HEK293 (cell line): ENCODE measurements around the gene ANO2.

Source experiments
- CTCF ChIA-PET: fragments of 350-600 bp; formaldehyde crosslinking; extraction: SDS; loops from one replicate; lab custom pipeline; 2021; ENCODE audit warnings: antibody characterized with exemption; lab: Yijun Ruan, JAX
- POLR2A ChIA-PET: fragments of 300-600 bp; formaldehyde crosslinking; extraction: SDS; loops from one replicate; lab custom pipeline; 2020; ENCODE audit warnings: antibody characterized with exemption, inconsistent platforms; lab: Yijun Ruan, JAX
- H3K27ac ChIP-seq: fragments of 200-500 bp; sonication (Bioruptor generic); 2 replicates; pipeline ENCODE4 v1.5.1; 2014; ENCODE audit warnings: low read depth, low read length, control low read depth, inconsistent platforms; ENCODE audit errors: extremely low read depth
- H3K36me3 ChIP-seq, 2 experiments: fragments of 200-500 bp in 1 of 2; sonication (Bioruptor generic) in 1 of 2; 1 replicate in 1 of 2; 2 replicates in 1 of 2; pipeline ENCODE4 v1.5.1; 2014 to 2017; ENCODE audit warnings: inconsistent platforms in 2 of 2, low read length in 2 of 2; ENCODE audit not compliant: control insufficient read depth in 2 of 2, insufficient read depth in 1 of 2
- H3K4me1 ChIP-seq: fragments of 200-500 bp; sonication (Bioruptor generic); 2 replicates; pipeline ENCODE4 v1.5.1; 2014; ENCODE audit warnings: mild to moderate bottlenecking, low read length, inconsistent platforms; ENCODE audit not compliant: control insufficient read depth, insufficient read depth
- H3K4me3 ChIP-seq: 2 replicates; pipeline ENCODE4 v1.5.1; 2011; ENCODE audit warnings: low read depth, mild to moderate bottlenecking, control low read depth, low read length, moderate library complexity
- H3K9me3 ChIP-seq: fragments of 200-500 bp; sonication (Bioruptor generic); 2 replicates; pipeline ENCODE4 v1.5.1; 2014; ENCODE audit warnings: low read depth, low read length, inconsistent platforms; ENCODE audit not compliant: control insufficient read depth, insufficient read depth
- EGR2 ChIP-seq: fragments of 450-650 bp; formaldehyde crosslinking; IDR thresholded peaks from 2 replicates; pipeline ENCODE4 v1.5.1; 2016; ENCODE audit warnings: low read depth, missing biosample characterization, missing genetic modification characterization
- GFI1B ChIP-seq: fragments of 450-650 bp; formaldehyde crosslinking; IDR thresholded peaks from 2 replicates; pipeline ENCODE4 v1.5.1; 2016; ENCODE audit warnings: missing biosample characterization, missing genetic modification characterization
- KLF16 ChIP-seq: fragments of 450-650 bp; formaldehyde crosslinking; IDR thresholded peaks from 2 replicates; pipeline ENCODE4 v1.5.1; 2017; ENCODE audit warnings: missing biosample characterization, missing genetic modification characterization
- MEIS1 ChIP-seq: sonication (generic); formaldehyde crosslinking; IDR thresholded peaks from 2 replicates; pipeline ENCODE4 v1.8.1; 2022; ENCODE audit warnings: missing genetic modification reagents, mild to moderate bottlenecking, borderline replicate concordance
- MZF1 ChIP-seq: fragments of 450-650 bp; formaldehyde crosslinking; IDR thresholded peaks from 2 replicates; pipeline ENCODE4 v1.5.1; 2017; ENCODE audit warnings: missing biosample characterization, missing genetic modification characterization, borderline replicate concordance
- SCRT1 ChIP-seq: fragments of 450-650 bp; formaldehyde crosslinking; IDR thresholded peaks from 2 replicates; pipeline ENCODE4 v1.5.1; 2016; ENCODE audit warnings: missing biosample characterization, missing genetic modification characterization, borderline replicate concordance
- SCRT2 ChIP-seq: fragments of 450-650 bp; formaldehyde crosslinking; IDR thresholded peaks from 2 replicates; pipeline ENCODE4 v1.5.1; 2016; ENCODE audit warnings: missing biosample characterization, missing genetic modification characterization
- SP7 ChIP-seq: fragments of 450-650 bp; formaldehyde crosslinking; IDR thresholded peaks from 2 replicates; pipeline ENCODE4 v1.5.1; 2016; ENCODE audit warnings: missing biosample characterization, missing genetic modification characterization
- TCF7L2 ChIP-seq: IDR thresholded peaks from 2 replicates; pipeline ENCODE4 v1.6.1; 2011; ENCODE audit warnings: low read depth, mild to moderate bottlenecking, inconsistent platforms, low read length, moderate library complexity, borderline replicate concordance
- ZBTB7A ChIP-seq: fragments of 450-650 bp; formaldehyde crosslinking; IDR thresholded peaks from 2 replicates; pipeline ENCODE4 v1.5.1; 2016; ENCODE audit warnings: low read depth, missing biosample characterization, missing genetic modification characterization
- ZFHX2 ChIP-seq: fragments of 450-650 bp; formaldehyde crosslinking; conservative IDR thresholded peaks from 2 replicates; pipeline ENCODE4 v1.5.1; 2016; ENCODE audit warnings: missing biosample characterization, missing genetic modification characterization
- ZNF48 ChIP-seq: fragments of 450-650 bp; formaldehyde crosslinking; IDR thresholded peaks from 2 replicates; pipeline ENCODE4 v1.5.1; 2016; ENCODE audit warnings: missing biosample characterization, missing genetic modification characterization
- ZNF555 ChIP-seq: fragments of 450-650 bp; formaldehyde crosslinking; conservative IDR thresholded peaks from 2 replicates; pipeline ENCODE4 v1.5.1; 2017; ENCODE audit warnings: missing biosample characterization, mild to moderate bottlenecking, missing genetic modification characterization, inconsistent platforms
- ZNF580 ChIP-seq: fragments of 450-650 bp; formaldehyde crosslinking; IDR thresholded peaks from 2 replicates; pipeline ENCODE4 v1.5.1; 2016; ENCODE audit warnings: missing biosample characterization, missing genetic modification characterization
- ZNF621 ChIP-seq: fragments of 450-650 bp; formaldehyde crosslinking; IDR thresholded peaks from 2 replicates; pipeline ENCODE4 v1.5.1; 2017; ENCODE audit warnings: missing biosample characterization, missing genetic modification characterization
- ZNF768 ChIP-seq: fragments of 450-650 bp; formaldehyde crosslinking; IDR thresholded peaks from 2 replicates; pipeline ENCODE4 v1.5.1; 2018; ENCODE audit warnings: missing biosample characterization, mild to moderate bottlenecking, missing genetic modification characterization
- ZNF785 ChIP-seq: fragments of 450-650 bp; formaldehyde crosslinking; IDR thresholded peaks from 2 replicates; pipeline ENCODE4 v1.5.1; 2016; ENCODE audit warnings: missing biosample characterization, missing genetic modification characterization
- ZSCAN18 ChIP-seq: fragments of 450-650 bp; formaldehyde crosslinking; IDR thresholded peaks from 2 replicates; pipeline ENCODE4 v1.5.1; 2016; ENCODE audit warnings: missing biosample characterization, missing genetic modification characterization
- TF ChIP-seq, protein P1 (sequence below): fragments of 450-650 bp; formaldehyde crosslinking; IDR thresholded peaks from 2 replicates; pipeline ENCODE4 v1.5.1; 2016; ENCODE audit warnings: missing biosample characterization, missing genetic modification characterization
- TF ChIP-seq, protein P2 (sequence below): fragments of 450-650 bp; formaldehyde crosslinking; IDR thresholded peaks from 2 replicates; pipeline ENCODE4 v1.5.1; 2017; ENCODE audit warnings: missing biosample characterization, missing genetic modification characterization

Gene ANO2

GRCh38 chr12:5921966-5922899 is 22.8 kb downstream of the ANO2 start:
- Histone ChIP-seq H3K4me3 (no peak overlapping the region), H3K36me3 (no peaks in the 10 kb centered on the region), H3K9me3 (no peaks in the 10 kb centered on the region), H3K4me1 (no peaks in the 10 kb centered on the region), H3K27ac (no peak overlapping the region)
- ChIA-PET POLR2A (no interaction called here), CTCF (interaction anchor here (0.7 kb wide), 1 partner anchor 357 kb away, joined by 3 read pairs; no protein-coding TSS in a partner anchor)
- TF ChIP-seq EGR2: peak; percentile 26; the same call in 1 of the 2 replicates
- TF ChIP-seq, protein P1, sequence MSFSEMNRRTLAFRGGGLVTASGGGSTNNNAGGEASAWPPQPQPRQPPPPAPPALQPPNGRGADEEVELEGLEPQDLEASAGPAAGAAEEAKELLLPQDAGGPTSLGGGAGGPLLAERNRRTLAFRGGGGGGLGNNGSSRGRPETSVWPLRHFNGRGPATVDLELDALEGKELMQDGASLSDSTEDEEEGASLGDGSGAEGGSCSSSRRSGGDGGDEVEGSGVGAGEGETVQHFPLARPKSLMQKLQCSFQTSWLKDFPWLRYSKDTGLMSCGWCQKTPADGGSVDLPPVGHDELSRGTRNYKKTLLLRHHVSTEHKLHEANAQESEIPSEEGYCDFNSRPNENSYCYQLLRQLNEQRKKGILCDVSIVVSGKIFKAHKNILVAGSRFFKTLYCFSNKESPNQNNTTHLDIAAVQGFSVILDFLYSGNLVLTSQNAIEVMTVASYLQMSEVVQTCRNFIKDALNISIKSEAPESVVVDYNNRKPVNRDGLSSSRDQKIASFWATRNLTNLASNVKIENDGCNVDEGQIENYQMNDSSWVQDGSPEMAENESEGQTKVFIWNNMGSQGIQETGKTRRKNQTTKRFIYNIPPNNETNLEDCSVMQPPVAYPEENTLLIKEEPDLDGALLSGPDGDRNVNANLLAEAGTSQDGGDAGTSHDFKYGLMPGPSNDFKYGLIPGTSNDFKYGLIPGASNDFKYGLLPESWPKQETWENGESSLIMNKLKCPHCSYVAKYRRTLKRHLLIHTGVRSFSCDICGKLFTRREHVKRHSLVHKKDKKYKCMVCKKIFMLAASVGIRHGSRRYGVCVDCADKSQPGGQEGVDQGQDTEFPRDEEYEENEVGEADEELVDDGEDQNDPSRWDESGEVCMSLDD (tag by site-specific recombination): no peak

DNA sequence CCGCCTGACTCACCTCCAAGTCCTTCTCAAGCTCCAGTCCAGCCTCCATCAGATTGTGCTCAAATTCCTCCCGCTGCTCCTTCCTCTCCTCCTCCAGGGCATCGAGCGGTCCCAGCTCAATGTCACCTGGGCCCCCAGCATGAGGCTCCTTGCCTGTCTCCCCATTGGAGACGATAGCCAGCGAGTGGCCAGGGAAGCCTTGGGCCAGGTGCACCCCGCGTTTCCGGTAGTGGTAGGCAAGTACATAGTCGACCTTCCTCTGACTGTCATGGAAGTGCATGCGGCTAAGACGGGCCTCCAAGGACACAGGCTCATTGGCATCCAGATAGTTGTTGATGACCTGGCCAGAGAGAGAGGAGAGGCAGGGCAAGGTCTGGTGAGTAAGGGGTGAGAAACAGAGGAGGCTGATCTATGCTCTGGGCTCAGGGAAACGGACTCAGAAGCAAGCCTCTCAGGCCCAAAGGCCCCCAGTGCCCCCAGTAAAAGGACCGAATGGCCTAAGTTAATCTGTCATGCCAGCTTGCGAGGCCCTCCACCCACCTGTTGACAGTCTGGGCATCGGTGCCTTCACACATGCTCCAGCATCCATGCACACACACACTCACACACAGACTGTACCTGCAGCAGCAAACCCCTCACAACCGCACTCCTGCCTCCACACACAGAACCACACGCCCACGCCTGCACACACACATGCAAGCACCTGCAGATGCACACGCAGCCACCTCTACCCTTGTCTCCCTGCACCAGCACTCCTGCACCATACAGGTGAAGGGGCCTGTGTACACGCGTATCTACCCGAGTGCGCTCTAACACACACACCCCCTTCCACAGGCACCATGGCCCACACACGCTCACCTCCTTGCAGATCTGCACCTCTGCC is 23.8 kb downstream of the ANO2 start:
- Histone ChIP-seq H3K9me3 (no peaks in the 10 kb centered on the region), H3K27ac (no peak overlapping the region), H3K36me3 (no peaks in the 10 kb centered on the region), H3K4me1 (no peaks in the 10 kb centered on the region), H3K4me3 (no peak overlapping the region)
- TF ChIP-seq ZBTB7A (tag by site-specific recombination): no peak
- TF ChIP-seq ZFHX2 (tag by site-specific recombination): peak; percentile 39
- no peak for TF ChIP-seq MZF1 (tag by site-specific recombination)
- 0 out of 2 replicates have a peak, but pooled peaks have one; percentile 8 for TF ChIP-seq EGR2
- TF ChIP-seq MEIS1 (CRISPR knock-in tag): no peak
- TF ChIP-seq SCRT2 (tag by site-specific recombination): peak; percentile 72
- TF ChIP-seq SCRT1 (tag by site-specific recombination): 0 out of 2 replicates have a peak, but pooled peaks have one; percentile 42
- no peak for TF ChIP-seq ZNF48 (tag by site-specific recombination)
- TF ChIP-seq ZSCAN18 (tag by site-specific recombination): no peak
- POLR2A ChIA-PET: no interaction called here
- CTCF ChIA-PET: no interaction called here

DNA sequence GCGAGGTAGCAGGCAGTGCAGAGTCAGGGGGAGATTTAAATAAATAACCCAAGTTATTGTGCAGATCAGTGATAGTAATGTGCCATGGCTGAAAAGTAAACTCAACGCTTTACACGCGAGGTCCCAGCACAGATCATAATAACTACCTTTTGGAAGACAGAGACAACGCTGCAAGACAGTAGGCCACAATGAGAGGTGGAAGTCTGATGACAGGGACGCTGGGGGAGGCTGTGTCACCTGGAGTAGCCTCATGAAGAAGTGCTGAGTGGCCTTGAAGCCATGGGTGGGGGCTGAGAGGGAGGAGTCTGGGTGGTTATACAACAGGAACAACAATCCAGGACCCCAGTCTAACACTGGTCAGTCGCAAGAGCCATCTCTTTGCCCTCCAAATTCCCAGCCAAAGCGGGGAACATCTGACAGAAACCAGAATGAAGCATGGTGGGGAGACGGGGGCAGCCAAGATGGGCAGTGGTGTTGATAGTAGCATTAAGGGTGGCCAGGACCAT is 28.2 kb downstream of the ANO2 start:
- POLR2A ChIA-PET: no interaction called here
- H3K36me3 ChIP-seq: no peaks in the 10 kb centered on the region
- no peak overlapping the region for H3K4me3 ChIP-seq
- no peak for TF ChIP-seq GFI1B (tag by site-specific recombination)
- TF ChIP-seq ZNF785 (tag by site-specific recombination): no peak
- no peak for TF ChIP-seq ZNF48 (tag by site-specific recombination)
- TF ChIP-seq TCF7L2: no peak
- no peak for TF ChIP-seq ZNF555 (tag by site-specific recombination)
- no peak for TF ChIP-seq ZNF768 (tag by site-specific recombination)
- TF ChIP-seq ZSCAN18 (tag by site-specific recombination): no peak
- TF ChIP-seq KLF16 (tag by site-specific recombination): no peak
- no peak for TF ChIP-seq ZNF621
- no peak for TF ChIP-seq SP7 (tag by site-specific recombination)
- no peak for TF ChIP-seq ZNF580 (tag by site-specific recombination)
- TF ChIP-seq, protein P2, sequence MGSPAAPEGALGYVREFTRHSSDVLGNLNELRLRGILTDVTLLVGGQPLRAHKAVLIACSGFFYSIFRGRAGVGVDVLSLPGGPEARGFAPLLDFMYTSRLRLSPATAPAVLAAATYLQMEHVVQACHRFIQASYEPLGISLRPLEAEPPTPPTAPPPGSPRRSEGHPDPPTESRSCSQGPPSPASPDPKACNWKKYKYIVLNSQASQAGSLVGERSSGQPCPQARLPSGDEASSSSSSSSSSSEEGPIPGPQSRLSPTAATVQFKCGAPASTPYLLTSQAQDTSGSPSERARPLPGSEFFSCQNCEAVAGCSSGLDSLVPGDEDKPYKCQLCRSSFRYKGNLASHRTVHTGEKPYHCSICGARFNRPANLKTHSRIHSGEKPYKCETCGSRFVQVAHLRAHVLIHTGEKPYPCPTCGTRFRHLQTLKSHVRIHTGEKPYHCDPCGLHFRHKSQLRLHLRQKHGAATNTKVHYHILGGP (tag by site-specific recombination): no peak
- TF ChIP-seq, all 188 proteins: peak for 0
- Histone ChIP-seq H3K9me3 (no peaks in the 10 kb centered on the region), H3K27ac (no peak overlapping the region), H3K4me1 (no peaks in the 10 kb centered on the region)
- CTCF ChIA-PET: interaction anchor here (2.3 kb wide), 1 partner anchor 121 kb away, joined by 9 read pairs; no protein-coding TSS in a partner anchor
